Measurements from ENCODE around the gene MAP6.

The MAP6 gene

DNA sequence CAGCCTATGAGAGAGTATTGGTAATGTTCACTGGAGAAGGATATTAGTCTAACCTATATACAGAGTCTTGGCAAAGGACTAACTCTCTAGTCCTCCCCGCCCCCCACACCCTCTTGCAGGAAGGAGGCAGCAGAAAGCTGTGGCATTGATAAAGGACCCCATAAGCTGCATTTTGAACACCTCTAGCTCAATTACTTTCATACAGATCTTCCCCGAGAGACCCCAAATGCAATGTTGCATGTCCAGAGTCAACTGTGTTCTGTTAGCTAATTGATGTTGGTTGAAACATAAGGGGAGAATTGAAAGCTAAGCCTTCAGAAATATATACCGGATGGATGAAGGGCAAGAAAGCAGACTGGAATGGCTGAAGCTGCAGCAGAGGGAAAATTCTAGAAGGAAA lies 2.8 kb downstream of the MAP6 start:
- no peak for DNase-seq

GRCh38 chr11:75665126-75665525 lies 3.7 kb downstream of the MAP6 start:
- no peak for DNase-seq

DNA sequence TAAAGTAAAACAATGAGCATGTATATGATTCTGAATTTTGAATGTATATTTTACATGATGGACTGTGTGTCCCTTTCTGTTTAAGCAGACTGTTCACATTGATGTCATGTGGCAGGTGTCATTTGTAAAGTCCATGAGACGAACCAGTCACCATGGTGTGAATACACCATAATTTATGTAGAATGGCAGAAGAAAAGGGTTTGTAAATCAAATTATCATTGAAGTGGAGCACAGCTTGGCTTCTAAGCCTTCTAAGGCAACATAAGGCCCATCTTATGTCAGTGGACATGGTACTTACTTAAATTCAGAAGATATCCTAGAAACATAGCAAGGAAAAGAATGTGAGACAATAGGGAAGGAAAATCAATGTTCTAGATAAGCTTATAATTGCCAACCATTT lies 4.4 kb downstream of the MAP6 start:
- no peak for DNase-seq

DNA sequence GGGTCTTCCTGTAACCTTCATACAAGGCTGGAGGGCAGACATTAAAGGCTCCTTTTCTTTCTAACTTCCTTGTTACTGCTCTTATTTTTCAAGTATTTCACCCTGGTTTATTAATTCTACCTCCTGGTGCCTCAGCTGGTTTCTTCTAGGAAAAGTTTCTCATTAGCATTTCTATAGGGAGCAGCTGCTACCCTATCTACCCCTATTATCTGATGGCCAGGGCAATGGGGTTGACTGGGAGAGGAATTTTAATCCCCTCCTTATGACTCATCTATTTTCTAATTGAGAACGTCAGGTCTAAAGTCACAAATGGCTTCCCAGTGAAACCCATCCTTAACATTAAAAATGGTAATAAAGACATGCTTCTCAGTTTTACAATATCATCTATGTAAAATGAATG lies 5.0 kb downstream of the MAP6 start:
- DNase-seq = no peak

- DNase-seq = no peak
Measured at GRCh38 chr11:75659836-75660235, 9.0 kb downstream of the MAP6 start.

DNA sequence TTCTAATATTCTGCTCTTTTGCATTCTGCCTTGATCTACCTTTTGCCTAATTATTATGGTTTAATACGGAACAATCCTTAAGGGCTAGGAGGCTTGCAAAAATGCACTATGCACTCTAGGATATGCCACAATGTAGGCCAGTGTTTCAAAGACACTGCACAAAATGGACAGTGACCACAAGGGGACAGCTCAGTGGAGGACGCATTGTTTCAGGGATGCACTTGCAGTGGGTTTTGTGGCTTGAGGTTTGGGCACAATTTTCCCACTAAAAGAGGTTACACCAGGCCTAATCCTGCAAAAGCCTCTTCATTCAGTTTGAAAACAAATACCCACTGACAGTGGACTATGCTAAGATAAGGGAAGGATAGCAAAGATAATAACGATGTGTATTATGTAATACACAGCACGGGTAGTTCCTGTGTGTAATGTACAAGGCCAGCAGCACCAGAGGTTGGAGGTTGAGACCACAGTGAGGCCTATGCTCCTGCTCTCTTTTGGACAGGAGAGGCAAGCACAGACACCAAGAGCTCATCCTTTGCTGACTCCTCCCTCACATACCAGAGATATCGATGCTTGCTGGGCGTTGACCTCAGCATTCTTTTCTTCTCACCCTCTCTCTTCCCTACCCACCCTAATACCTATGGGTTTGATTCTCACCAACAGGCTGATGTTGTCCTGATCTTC lies 12.7 kb downstream of the MAP6 start:
- DNase-seq = no peak

- DNase-seq = no peak
Measured at GRCh38 chr11:75655605-75656004, 13.2 kb downstream of the MAP6 start.

DNA sequence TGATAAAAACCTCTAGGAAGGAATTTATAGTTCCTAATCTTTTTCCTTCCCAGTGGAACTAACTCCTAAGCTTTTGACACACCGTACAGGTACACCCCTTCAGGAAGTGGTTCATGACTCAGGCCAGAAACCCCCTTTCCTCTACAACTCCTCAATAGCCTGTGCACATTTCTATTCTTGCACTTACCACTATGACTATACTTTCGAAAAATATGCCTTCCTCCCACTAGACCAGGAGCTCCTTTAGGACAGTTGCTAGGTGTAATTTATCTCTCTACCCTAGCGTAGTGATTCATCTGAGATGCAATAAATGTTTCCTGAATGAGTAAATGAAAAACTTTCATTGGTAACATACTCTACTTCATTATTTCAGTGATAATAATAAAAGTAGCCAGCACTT lies 14.5 kb downstream of the MAP6 start:
- no peak for DNase-seq

DNA sequence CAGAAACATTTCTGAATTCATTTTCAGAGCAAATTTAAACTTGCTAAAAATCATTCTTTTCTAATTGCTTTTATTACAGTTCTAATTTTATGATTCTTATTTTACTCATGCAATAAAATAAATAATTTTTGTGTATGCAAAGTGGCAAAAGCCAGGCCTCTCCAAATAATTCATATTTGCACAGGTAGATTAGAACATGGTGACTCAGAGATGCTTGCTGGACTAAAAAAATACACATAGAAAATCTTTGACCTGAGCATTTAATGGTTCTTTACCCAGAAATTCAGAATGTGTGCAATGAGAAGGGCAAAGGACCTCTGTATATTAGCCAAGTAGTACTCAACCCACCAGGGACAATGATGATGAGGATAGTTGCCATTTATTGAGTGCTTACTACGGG lies 15.3 kb downstream of the MAP6 start:
- no peak for DNase-seq

DNA sequence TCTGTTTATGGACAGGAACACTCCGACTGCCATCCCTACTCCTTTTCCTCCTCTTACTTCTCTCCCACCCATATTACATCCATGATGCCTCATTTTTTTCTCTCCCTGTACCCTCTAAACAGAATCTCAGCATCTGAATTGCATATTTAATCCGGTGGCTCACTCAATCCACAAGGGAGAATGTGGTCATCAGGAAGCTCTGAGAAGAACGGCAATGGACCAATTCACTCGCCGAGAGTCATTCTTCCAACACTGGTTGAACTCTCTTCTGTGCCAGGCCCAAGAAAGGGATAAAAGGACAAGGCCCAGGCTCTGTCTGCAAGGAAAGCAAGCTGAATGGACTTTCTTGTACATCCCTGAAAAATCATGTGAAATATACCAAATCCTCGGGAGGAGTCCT lies 15.9 kb downstream of the MAP6 start:
- no peak for DNase-seq

GRCh38 chr11:75651218-75651617 lies 17.6 kb downstream of the MAP6 start:
- DNase-seq = no peak

- no peak for DNase-seq
Measured at GRCh38 chr11:75650167-75650723, 18.6 kb downstream of the MAP6 start.

GRCh38 chr11:75644946-75645345 lies 23.9 kb downstream of the MAP6 start:
- DNase-seq = no peak

GRCh38 chr11:75644370-75644769 lies 24.5 kb downstream of the MAP6 start:
- DNase-seq = no peak

GRCh38 chr11:75642402-75643113 lies 26.3 kb downstream of the MAP6 start:
- no peak for DNase-seq

GRCh38 chr11:75639762-75640181 lies 29.1 kb downstream of the MAP6 start:
- peak; percentile 91 for DNase-seq

DNA sequence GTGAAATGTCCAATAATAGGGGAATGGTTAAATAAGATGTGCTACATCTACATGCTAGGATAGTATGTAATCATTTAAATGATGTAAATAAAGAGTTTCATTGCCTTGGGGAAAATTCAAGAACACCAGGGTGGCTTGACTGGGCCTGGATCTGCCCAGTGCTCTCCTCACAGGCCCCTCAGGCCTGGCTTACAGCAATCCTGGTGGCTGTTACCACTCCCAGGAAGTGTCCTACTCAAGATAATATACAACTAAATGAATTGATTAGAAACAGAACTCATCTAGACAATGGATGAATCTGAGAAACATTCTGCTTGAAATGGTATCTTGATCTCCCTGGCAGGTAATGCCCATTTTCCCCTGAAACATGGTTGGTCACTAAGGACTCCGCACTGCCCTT lies 30.8 kb downstream of the MAP6 start:
- no peak for DNase-seq

DNA sequence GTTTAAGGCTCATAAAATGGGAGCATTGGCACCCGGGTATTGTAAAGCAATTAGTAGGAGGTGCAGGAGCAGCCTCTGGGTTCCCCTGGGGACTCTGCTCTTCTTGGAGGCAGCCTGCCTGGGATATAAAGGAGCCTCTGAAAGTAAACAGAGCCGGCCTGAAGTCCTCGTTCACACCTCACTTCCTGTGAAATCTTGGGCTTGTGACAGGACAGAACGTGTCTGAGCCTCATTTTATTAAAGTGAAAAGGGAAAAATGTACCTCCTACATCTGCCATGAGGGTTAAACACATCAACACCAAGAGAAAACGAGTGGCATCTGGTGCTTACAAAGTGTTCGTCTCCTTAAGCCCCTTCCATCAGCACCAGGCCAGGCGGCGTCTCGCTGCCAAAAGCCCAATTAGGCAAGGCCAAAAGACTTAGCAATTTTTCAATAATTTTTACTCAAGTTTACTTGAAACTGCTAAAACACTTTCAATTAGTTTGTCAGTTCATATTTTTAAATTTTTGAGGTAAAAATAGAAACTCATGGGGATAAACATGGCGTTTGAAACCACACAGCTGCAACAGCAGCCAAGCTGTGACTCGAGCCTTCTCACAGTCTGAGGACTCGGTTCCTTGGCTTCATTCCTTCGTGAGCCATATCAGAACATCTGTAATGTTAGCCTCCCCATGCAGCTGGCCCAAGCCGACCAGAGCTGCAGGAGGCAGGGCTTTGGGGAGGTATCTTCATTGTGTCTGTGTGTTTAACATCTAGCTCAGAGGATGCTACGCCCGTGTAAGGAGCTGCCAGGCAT lies 33.6 kb downstream of the MAP6 start:
- no peak for DNase-seq

- DNase-seq = no peak
Measured at GRCh38 chr11:75633409-75634066, 35.3 kb downstream of the MAP6 start.

DNA sequence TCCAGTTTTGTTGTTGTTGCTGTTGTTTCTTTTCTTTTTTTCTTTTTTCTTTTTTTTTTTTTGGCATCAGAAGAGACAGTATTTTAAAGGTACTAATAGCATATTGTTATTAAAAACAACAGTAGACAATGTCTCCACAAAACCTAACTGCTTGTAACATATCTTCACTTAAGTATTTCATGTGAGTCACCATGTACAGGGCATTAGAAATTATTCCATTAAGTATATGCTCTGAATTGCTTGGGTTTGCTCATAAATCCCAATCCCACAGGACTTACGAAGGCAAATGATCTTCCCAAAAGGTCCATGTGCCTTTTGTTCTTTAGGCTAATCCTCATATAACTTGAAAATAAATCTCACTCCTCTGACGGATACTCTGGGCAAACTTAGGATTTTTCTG lies 35.9 kb downstream of the MAP6 start:
- no peak for DNase-seq

- DNase-seq = no peak
Measured at GRCh38 chr11:75632450-75632849, 36.4 kb downstream of the MAP6 start.

- DNase-seq = no peak
Measured at GRCh38 chr11:75631086-75631730, 37.6 kb downstream of the MAP6 start.

All from NCI-H748 treated with DMSO at 0.1 percent for 48 hours (cell line).